Measurements from ENCODE around the gene CUL4A. TPM values are rescaled to one million over a fixed set of nuclear protein-coding genes. Genes with fewer than 3 reads are reported as not detected.

The CUL4A gene
- total RNA-seq, 4 donors from 2014 or later: 232 to 319 (median 234) TPM

- in situ Hi-C loops (cut with MboI; ENCODE audit: low sequenced_read_pairs in 4 of 4) (no loop called here), intact Hi-C loops (cut with DNase I; ENCODE audit: low total_unique reads) (no loop called here)
- Histone ChIP-seq H3K4me3 (no peak overlapping the region), H3K27ac (no peak overlapping the region), H3K36me3 (peaks cover 3 to 69% of the 10 kb centered on the region in 2 donors), H3K4me1 (peaks cover 0 to 6% of the 10 kb centered on the region in 2 donors), H3K9me3 (no peaks in the 10 kb centered on the region), H3K27me3 (no peaks in the 10 kb centered on the region)
- DNase-seq: no peak
- no peak for ATAC-seq
- no peak for TF ChIP-seq POLR2A (IDR thresholded peaks at IDR 0.05)
These were observed 16.1 kb downstream of the CUL4A start for GRCh38 chr13:113225515-113225914.

GRCh38 chr13:113226873-113227450 is 17.5 kb downstream of the CUL4A start:
- in situ Hi-C loops (cut with MboI; ENCODE audit: low sequenced_read_pairs in 4 of 4): no loop called here
- H3K4me1 ChIP-seq: no peaks in the 10 kb centered on the region
- H3K9me3 ChIP-seq: no peaks in the 10 kb centered on the region
- H3K27me3 ChIP-seq: no peaks in the 10 kb centered on the region
- no peak for TF ChIP-seq POLR2A (IDR thresholded peaks at IDR 0.05)
- TF ChIP-seq CTCF (IDR thresholded peaks at IDR 0.05 in 4 of 5, conservative IDR thresholded peaks at IDR 0.05 in 1 of 5): no peak
- ATAC-seq (no peak), DNase-seq (no peak)
- no peak overlapping the region for H3K4me3 ChIP-seq
- H3K36me3 ChIP-seq: peaks cover 3 to 64% of the 10 kb centered on the region in 2 donors
- intact Hi-C loops (cut with DNase I; ENCODE audit: low total_unique reads): no loop called here
- no peak overlapping the region for H3K27ac ChIP-seq

GRCh38 chr13:113229161-113229560 is 19.7 kb downstream of the CUL4A start:
- Histone ChIP-seq H3K4me3 (no peak overlapping the region), H3K27ac (no peak overlapping the region), H3K4me1 (no peaks in the 10 kb centered on the region), H3K9me3 (no peaks in the 10 kb centered on the region), H3K27me3 (no peaks in the 10 kb centered on the region), H3K36me3 (peaks cover 3 to 73% of the 10 kb centered on the region in 2 donors)
- TF ChIP-seq POLR2A (IDR thresholded peaks at IDR 0.05) (no peak), CTCF (IDR thresholded peaks at IDR 0.05 in 4 of 5, conservative IDR thresholded peaks at IDR 0.05 in 1 of 5) (no peak)
- intact Hi-C loops (cut with DNase I; ENCODE audit: low total_unique reads) (no loop called here), in situ Hi-C loops (cut with MboI; ENCODE audit: low sequenced_read_pairs in 4 of 4) (no loop called here)
- DNase-seq (no peak), ATAC-seq (no peak)

- H3K27ac ChIP-seq: no peak overlapping the region
- ATAC-seq (no peak), DNase-seq (no peak)
- H3K9me3 ChIP-seq: no peaks in the 10 kb centered on the region
- in situ Hi-C loops (cut with MboI; ENCODE audit: low sequenced_read_pairs in 4 of 4) (no loop called here), intact Hi-C loops (cut with DNase I; ENCODE audit: low total_unique reads) (no loop called here)
- peaks cover 3 to 78% of the 10 kb centered on the region in 2 donors for H3K36me3 ChIP-seq
- H3K4me1 ChIP-seq: no peaks in the 10 kb centered on the region
- TF ChIP-seq CTCF (IDR thresholded peaks at IDR 0.05 in 4 of 5, conservative IDR thresholded peaks at IDR 0.05 in 1 of 5) (no peak), POLR2A (IDR thresholded peaks at IDR 0.05) (no peak)
- H3K27me3 ChIP-seq: no peaks in the 10 kb centered on the region
- no peak overlapping the region for H3K4me3 ChIP-seq
These were observed 20.4 kb downstream of the CUL4A start for GRCh38 chr13:113229791-113230190.

- TF ChIP-seq CTCF (IDR thresholded peaks at IDR 0.05 in 4 of 5, conservative IDR thresholded peaks at IDR 0.05 in 1 of 5) (no peak), POLR2A (IDR thresholded peaks at IDR 0.05) (no peak)
- Histone ChIP-seq H3K4me1 (no peaks in the 10 kb centered on the region), H3K27ac (no peak overlapping the region), H3K27me3 (no peaks in the 10 kb centered on the region), H3K4me3 (no peak overlapping the region), H3K36me3 (peaks cover 3 to 75% of the 10 kb centered on the region in 2 donors), H3K9me3 (no peaks in the 10 kb centered on the region)
- intact Hi-C loops (cut with DNase I; ENCODE audit: low total_unique reads) (no loop called here), in situ Hi-C loops (cut with MboI; ENCODE audit: low sequenced_read_pairs in 4 of 4) (no loop called here)
- no peak for DNase-seq
- no peak for ATAC-seq
These were observed 22.1 kb downstream of the CUL4A start for GRCh38 chr13:113231306-113232207.
